ENCODE data around the gene MS4A4E. TPM values are rescaled to one million over a fixed set of nuclear protein-coding genes. Genes with fewer than 3 reads are reported as not detected.

Gene MS4A4E
- total RNA-seq, 1 experiment from 2014 or later = not detected

DNA sequence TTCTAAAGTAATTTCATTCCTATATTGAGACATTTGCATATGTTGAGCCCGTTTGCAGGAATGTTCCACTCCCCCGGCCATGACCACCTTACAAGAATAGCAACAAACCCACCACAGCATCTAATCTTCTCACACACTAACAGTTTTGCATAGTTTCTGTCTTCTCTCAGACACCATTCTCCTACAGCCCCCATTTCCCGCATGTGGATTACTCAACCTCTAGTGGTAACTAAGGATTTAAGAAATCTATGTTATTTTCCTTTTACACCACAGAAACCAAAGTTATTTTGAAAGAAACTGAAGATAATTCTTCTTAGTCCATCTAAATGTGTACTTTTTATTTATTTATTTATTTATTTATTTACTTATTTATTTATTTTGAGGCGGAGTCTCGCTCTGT is 2.3 kb downstream of the MS4A4E start:
- H2AFZ ChIP-seq = no peak overlapping the region
- intact Hi-C loops (cut with micrococcal nuclease; ENCODE audit: unreplicated experiment) = no loop called here
- H3K36me3 ChIP-seq (ENCODE audit: low read depth) = no peaks in the 10 kb centered on the region
- no peaks in the 10 kb centered on the region for H3K9me3 ChIP-seq (ENCODE audit: insufficient read depth, low read depth)
- no peaks in the 10 kb centered on the region for H3K79me2 ChIP-seq (ENCODE audit: low read depth)
- no TSS peak for BruUV-seq (replicated peaks)
- ChIA-PET POLR2A (ENCODE audit: unreplicated experiment) (no interaction called here), CTCF (no interaction called here)
- H3K9me2 ChIP-seq (ENCODE audit: insufficient read depth) = no peaks in the 10 kb centered on the region; the same call in 1 of the 2 replicates
- no peak for DNase-seq
- H3K27ac ChIP-seq = no peak overlapping the region
- H3K4me3 ChIP-seq = no peak overlapping the region
- no peaks in the 10 kb centered on the region for H3K4me1 ChIP-seq (replicated peaks; ENCODE audit: insufficient read depth)
- no peaks in the 10 kb centered on the region for H3F3A ChIP-seq (ENCODE audit: insufficient read depth, low read depth)
- peaks cover 24% of the 10 kb centered on the region; the same call in 1 of the 2 replicates for H3K27me3 ChIP-seq (ENCODE audit: insufficient read depth, low read depth)
- no peak for TF ChIP-seq EZH2 (IDR thresholded peaks at IDR 0.05; ENCODE audit: low read depth)
- TF ChIP-seq, protein P1, sequence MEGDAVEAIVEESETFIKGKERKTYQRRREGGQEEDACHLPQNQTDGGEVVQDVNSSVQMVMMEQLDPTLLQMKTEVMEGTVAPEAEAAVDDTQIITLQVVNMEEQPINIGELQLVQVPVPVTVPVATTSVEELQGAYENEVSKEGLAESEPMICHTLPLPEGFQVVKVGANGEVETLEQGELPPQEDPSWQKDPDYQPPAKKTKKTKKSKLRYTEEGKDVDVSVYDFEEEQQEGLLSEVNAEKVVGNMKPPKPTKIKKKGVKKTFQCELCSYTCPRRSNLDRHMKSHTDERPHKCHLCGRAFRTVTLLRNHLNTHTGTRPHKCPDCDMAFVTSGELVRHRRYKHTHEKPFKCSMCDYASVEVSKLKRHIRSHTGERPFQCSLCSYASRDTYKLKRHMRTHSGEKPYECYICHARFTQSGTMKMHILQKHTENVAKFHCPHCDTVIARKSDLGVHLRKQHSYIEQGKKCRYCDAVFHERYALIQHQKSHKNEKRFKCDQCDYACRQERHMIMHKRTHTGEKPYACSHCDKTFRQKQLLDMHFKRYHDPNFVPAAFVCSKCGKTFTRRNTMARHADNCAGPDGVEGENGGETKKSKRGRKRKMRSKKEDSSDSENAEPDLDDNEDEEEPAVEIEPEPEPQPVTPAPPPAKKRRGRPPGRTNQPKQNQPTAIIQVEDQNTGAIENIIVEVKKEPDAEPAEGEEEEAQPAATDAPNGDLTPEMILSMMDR (conservative IDR thresholded peaks at IDR 0.05) = no peak
- H3K4me2 ChIP-seq = no peak overlapping the region
- no peaks in the 10 kb centered on the region for H4K20me1 ChIP-seq (ENCODE audit: insufficient read depth)

DNA sequence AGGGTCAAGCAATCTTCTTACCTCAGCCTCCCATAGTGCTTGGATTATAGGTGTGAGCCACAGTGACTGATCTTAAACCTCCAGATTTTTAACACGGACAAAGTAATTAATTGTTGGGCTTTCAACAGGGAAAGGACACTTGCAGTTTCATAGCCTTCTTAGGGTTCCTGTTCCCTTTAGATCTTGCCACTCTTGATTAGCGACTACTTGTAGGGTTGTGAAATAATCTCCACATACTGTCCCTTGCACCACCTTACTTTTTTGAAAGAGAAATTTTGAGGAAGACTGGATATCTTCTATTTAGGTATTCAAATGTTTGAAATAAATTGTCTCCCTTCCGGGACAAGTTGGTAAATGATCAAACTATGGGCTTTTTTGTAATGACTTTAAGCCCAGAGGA is 7.6 kb downstream of the MS4A4E start:
- CTCF ChIA-PET = no interaction called here
- H3K4me3 ChIP-seq = no peak overlapping the region
- no peak overlapping the region for H2AFZ ChIP-seq
- no peak for TF ChIP-seq EZH2 (IDR thresholded peaks at IDR 0.05; ENCODE audit: low read depth)
- TF ChIP-seq, protein P1 (conservative IDR thresholded peaks at IDR 0.05) = no peak
- no peak for DNase-seq
- no peak overlapping the region for H3K4me2 ChIP-seq
- H3K27ac ChIP-seq = no peak overlapping the region
- H3K36me3 ChIP-seq (ENCODE audit: low read depth) = no peaks in the 10 kb centered on the region
- no peaks in the 10 kb centered on the region for H3K79me2 ChIP-seq (ENCODE audit: low read depth)
- no peaks in the 10 kb centered on the region for H3F3A ChIP-seq (ENCODE audit: insufficient read depth, low read depth)
- POLR2A ChIA-PET (ENCODE audit: unreplicated experiment) = no interaction called here
- intact Hi-C loops (cut with micrococcal nuclease; ENCODE audit: unreplicated experiment) = no loop called here
- no TSS peak for BruUV-seq (replicated peaks)
- H4K20me1 ChIP-seq (ENCODE audit: insufficient read depth) = no peaks in the 10 kb centered on the region
- H3K4me1 ChIP-seq (replicated peaks; ENCODE audit: insufficient read depth) = no peaks in the 10 kb centered on the region
- H3K9me2 ChIP-seq (ENCODE audit: insufficient read depth) = no peaks in the 10 kb centered on the region; the same call in 1 of the 2 replicates
- peaks cover 21% of the 10 kb centered on the region; the same call in 1 of the 2 replicates for H3K27me3 ChIP-seq (ENCODE audit: insufficient read depth, low read depth)
- no peaks in the 10 kb centered on the region for H3K9me3 ChIP-seq (ENCODE audit: insufficient read depth, low read depth)

- H2AFZ ChIP-seq = no peak overlapping the region
- TF ChIP-seq EZH2 (IDR thresholded peaks at IDR 0.05; ENCODE audit: low read depth) = no peak
- TF ChIP-seq, protein P1 (conservative IDR thresholded peaks at IDR 0.05) = no peak
- no peaks in the 10 kb centered on the region for H3F3A ChIP-seq (ENCODE audit: insufficient read depth, low read depth)
- H3K36me3 ChIP-seq (ENCODE audit: low read depth) = no peaks in the 10 kb centered on the region
- no peaks in the 10 kb centered on the region for H4K20me1 ChIP-seq (ENCODE audit: insufficient read depth)
- no peak overlapping the region for H3K4me3 ChIP-seq
- CTCF ChIA-PET = no interaction called here
- DNase-seq = no peak
- intact Hi-C loops (cut with micrococcal nuclease; ENCODE audit: unreplicated experiment) = no loop called here
- no peaks in the 10 kb centered on the region for H3K9me2 ChIP-seq (ENCODE audit: insufficient read depth)
- POLR2A ChIA-PET (ENCODE audit: unreplicated experiment) = no interaction called here
- H3K79me2 ChIP-seq (ENCODE audit: low read depth) = no peaks in the 10 kb centered on the region
- BruUV-seq (replicated peaks) = no TSS peak
- H3K4me1 ChIP-seq (replicated peaks; ENCODE audit: insufficient read depth) = no peaks in the 10 kb centered on the region
- no peak overlapping the region for H3K27ac ChIP-seq
- H3K4me2 ChIP-seq = no peak overlapping the region
- H3K9me3 ChIP-seq (ENCODE audit: insufficient read depth, low read depth) = no peaks in the 10 kb centered on the region
- H3K27me3 ChIP-seq (ENCODE audit: insufficient read depth, low read depth) = no peaks in the 10 kb centered on the region
These were observed 12.3 kb downstream of the MS4A4E start for GRCh38 chr11:60230681-60231080.

All from PC-9 (cell line).